Measurements from ENCODE around the gene PROS1. TPM values are rescaled to one million over a fixed set of nuclear protein-coding genes. Genes with fewer than 3 reads are reported as not detected.

PROS1 gene
- total RNA-seq, 1 experiment from 2014 or later: 1.7 TPM

- no peak for TF ChIP-seq ARID4B (CRISPR knock-in tag; IDR thresholded peaks at IDR 0.05; ENCODE audit: borderline replicate concordance)
Measured at GRCh38 chr3:94001191-94001590, 27.5 kb upstream of the PROS1 start (continued).

GRCh38 chr3:93994056-93994455 lies 20.4 kb upstream of the PROS1 start:
- no peak for DNase-seq (ENCODE audit: low spot score)
- Mint-ChIP-seq H3K27ac (no peak overlapping the region), H3K9me3 (no peaks in the 10 kb centered on the region), H3K4me1 (peaks cover 7% of the 10 kb centered on the region), H3K36me3 (peaks cover 3% of the 10 kb centered on the region; the same call in 1 of the 2 replicates), H3K27me3 (ENCODE audit: low read depth) (no peaks in the 10 kb centered on the region), H3K4me3 (no peak overlapping the region)
- ChIA-PET POLR2A (no interaction called here), CTCF (interaction anchor here (1.6 kb wide), 1 partner anchor 75 kb away, joined by 5 read pairs; no protein-coding TSS in a partner anchor)
- TF ChIP-seq ZNF281 (CRISPR knock-in tag; IDR thresholded peaks at IDR 0.05): no peak
- no peak for TF ChIP-seq ZNF396 (CRISPR knock-in tag; IDR thresholded peaks at IDR 0.05; ENCODE audit: borderline replicate concordance)
- no peak for TF ChIP-seq CREM (CRISPR knock-in tag; IDR thresholded peaks at IDR 0.05)
- no peak for TF ChIP-seq ARID4B (CRISPR knock-in tag; IDR thresholded peaks at IDR 0.05; ENCODE audit: borderline replicate concordance)
- TF ChIP-seq ETV6 (CRISPR knock-in tag; IDR thresholded peaks at IDR 0.05): no peak
- TF ChIP-seq TP53 (CRISPR knock-in tag; IDR thresholded peaks at IDR 0.05): no peak
- no peak for TF ChIP-seq ZNF423 (CRISPR knock-in tag; IDR thresholded peaks at IDR 0.05)
- no peak for TF ChIP-seq ZNF219 (CRISPR knock-in tag; IDR thresholded peaks at IDR 0.05; ENCODE audit: borderline replicate concordance)
- TF ChIP-seq MXD4 (CRISPR knock-in tag; IDR thresholded peaks at IDR 0.05; ENCODE audit: borderline replicate concordance): no peak
- no peak for TF ChIP-seq RORB (CRISPR knock-in tag; IDR thresholded peaks at IDR 0.05)
- no peak for TF ChIP-seq IRF2 (CRISPR knock-in tag; IDR thresholded peaks at IDR 0.05; ENCODE audit: borderline replicate concordance, low read depth)
- no peak for TF ChIP-seq SMAD4 (CRISPR knock-in tag; IDR thresholded peaks at IDR 0.05)
- TF ChIP-seq, protein P1, sequence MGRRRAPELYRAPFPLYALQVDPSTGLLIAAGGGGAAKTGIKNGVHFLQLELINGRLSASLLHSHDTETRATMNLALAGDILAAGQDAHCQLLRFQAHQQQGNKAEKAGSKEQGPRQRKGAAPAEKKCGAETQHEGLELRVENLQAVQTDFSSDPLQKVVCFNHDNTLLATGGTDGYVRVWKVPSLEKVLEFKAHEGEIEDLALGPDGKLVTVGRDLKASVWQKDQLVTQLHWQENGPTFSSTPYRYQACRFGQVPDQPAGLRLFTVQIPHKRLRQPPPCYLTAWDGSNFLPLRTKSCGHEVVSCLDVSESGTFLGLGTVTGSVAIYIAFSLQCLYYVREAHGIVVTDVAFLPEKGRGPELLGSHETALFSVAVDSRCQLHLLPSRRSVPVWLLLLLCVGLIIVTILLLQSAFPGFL (CRISPR knock-in tag; IDR thresholded peaks at IDR 0.05; ENCODE audit: borderline replicate concordance): no peak
- ATAC-seq: no peak
